Measurements from ENCODE around the gene MYLK.

GRCh38 chr3:123791417-123791816, 92.7 kb downstream of the MYLK start:
- TF ChIP-seq CTCF (IDR thresholded peaks at IDR 0.05): no peak
- no peak for TF ChIP-seq POLR2A (IDR thresholded peaks at IDR 0.05)
